ENCODE data around the gene GNB1.
A peak's percentile ranks its signal among the peaks of the same experiment; 100 is the strongest.
"Not testable (repeated sequence)": the region's sequence is repeated elsewhere in the genome, so short reads cannot be mapped to it uniquely, and the experiment has no call there.

GNB1 gene

GRCh38 chr1:1890506-1891348, at the start of gene GNB1:
TSS of gene GNB1 (minus strand) at chr1:1891087. CDS start at chr1:1825453, 65,634 bp downstream.
- DNase-seq: peak; percentile 83 to 86

DNA sequence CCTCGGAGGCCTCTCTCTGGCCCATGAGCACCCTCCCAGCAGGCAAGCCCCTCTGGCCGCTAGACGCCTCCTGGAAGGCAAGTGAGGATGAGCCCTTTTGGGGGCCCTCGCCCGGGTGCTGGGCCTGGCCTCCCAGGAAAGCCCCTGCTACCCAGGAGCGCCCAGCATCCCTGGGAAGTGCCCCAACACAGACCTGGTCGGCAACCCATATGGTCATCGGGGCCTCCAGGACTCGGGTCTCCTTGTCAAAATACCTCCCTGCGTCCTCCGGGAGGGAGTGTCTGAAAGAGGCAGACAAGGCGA, 49.2 kb upstream of the GNB1 start:
- DNase-seq: no peak

DNA sequence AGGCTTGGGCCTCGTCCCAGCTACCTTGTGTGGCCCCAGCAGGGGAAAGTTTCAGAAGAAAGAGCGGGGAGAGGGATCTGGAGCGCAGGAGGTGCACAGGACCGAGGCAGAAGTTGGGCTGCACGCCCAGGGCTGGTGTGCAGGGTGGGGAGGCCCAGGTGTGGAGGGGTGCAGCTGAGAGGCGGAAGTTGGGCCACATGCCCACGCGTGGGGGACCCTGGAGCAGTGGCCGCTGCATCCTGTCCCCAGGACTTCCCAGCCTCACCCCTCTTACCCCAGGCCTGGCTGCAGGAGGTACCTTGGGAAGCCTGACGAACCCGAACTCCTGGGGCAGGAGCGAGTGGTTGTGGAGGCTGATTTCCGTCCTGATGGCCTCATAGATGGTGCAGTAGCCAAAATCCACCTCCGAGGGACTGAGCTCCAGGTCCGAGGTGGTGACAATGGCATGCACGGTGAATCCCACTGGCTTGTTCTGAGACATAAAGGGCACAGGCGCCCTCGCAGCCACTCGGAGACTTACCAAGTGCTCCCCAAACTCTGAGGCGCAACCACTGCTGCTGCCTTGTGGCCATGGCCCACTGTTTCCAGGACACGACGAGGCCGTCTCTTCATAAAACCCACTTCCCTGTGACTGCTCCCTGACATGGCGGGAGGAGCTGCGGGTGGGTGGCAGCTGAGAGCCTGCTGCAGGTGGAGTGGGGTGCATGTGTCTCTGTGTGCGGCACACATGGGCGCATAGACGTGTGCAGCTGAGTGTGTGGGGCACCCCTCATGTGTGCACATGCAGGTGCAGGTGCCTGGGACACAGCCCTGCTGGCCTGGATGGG, 48.6 kb upstream of the GNB1 start:
- DNase-seq: no peak

DNA sequence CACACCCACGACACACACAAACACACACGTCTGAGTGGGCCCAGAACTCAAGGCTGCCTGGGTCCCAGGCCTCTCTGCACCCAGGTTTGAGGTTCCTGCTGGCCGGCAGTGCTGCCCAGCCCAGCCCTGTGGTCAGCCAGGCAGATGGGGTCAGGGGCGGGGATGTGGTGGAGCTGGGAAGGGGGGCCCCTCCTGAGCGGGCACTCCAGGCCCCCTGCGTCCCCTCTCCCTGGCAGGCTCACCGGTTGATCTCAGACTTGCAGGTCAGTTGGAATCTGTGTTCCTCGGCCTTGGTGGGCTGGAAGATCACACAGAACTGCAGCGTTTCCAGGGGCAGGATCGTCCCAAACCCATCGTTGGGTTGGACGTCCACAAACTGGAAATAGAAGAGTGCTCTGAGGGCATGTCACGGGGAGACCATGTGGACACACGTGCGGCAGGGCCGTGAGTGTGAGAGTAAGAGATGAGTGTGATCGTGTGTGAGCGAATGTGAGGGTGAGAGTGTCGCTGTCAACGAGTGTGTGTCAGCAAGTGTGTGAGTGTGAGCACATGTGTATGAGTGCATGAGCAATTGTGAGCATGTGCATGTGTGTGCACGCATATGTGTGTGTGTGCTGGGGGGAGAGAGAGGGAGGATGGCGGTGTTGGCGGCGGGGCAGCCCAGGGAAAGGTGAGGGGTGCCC, 47.9 kb upstream of the GNB1 start:
- no peak for DNase-seq

DNA sequence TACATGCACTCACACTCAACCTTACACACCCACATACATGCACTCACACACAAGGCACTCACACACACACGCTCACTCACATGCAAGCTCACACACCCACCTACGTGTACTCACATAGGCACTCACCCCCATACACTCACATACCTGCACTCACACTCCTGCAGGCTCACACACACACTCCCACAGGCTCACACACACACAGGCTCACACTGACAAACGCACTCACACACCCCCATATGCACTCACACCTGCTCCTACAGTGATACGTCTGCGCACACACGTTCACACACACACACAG, 47.3 kb upstream of the GNB1 start:
- DNase-seq: no peak

DNA sequence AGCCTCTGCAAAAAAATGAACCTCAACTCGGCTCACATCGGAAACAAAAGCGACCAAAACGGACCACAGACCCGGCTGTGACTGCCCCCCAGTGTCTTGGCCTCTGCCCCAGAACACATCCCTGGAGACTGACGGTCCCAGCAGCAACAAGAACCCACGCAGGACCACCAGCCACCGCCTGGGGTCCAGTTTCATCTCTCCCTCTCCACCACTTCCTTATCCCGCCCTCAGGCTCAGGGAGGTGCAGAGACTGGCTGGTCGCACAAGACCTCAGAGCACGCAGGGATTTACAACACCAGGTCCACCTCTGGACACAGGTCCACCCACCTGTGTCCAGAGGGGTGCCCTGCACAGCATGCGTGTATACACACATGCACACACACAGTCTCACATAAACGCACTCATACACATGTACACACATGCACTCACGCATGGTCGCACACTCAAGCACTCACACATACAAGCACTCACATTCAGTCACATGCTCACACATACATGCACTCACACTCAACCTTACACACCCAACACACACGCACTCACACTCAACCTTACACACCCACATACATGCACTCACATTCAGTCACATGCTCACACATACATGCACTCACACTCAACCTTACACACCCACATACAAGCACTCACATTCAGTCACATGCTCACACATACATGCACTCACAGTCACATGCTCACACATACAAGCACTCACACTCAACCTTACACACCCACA, 46.8 kb upstream of the GNB1 start:
- DNase-seq: no peak

GRCh38 chr1:1937061-1937460, 46.2 kb upstream of the GNB1 start:
- no peak for DNase-seq

DNA sequence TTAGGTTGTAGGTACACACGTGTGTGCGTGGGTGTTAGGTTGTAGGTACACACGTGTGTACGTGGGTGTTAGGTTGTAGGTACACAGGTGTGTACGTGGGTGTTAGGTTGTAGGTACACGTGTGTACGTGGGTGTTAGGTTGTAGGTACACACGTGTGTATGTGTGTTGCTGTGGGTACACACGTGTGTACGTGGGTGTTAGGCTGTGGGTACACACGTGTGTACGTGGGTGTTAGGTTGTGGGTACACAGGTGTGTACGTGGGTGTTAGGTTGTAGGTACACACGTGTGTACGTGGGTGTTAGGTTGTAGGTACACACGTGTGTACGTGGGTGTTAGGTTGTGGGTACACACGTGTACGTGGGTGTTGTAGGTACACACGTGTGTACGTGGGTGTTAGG, 44.0 kb upstream of the GNB1 start:
- DNase-seq: not testable (repeated sequence)

- no peak for DNase-seq
These were observed 39.0 kb upstream of the GNB1 start for GRCh38 chr1:1929639-1930545.

GRCh38 chr1:1929102-1929638, 38.3 kb upstream of the GNB1 start:
- no peak for DNase-seq

DNA sequence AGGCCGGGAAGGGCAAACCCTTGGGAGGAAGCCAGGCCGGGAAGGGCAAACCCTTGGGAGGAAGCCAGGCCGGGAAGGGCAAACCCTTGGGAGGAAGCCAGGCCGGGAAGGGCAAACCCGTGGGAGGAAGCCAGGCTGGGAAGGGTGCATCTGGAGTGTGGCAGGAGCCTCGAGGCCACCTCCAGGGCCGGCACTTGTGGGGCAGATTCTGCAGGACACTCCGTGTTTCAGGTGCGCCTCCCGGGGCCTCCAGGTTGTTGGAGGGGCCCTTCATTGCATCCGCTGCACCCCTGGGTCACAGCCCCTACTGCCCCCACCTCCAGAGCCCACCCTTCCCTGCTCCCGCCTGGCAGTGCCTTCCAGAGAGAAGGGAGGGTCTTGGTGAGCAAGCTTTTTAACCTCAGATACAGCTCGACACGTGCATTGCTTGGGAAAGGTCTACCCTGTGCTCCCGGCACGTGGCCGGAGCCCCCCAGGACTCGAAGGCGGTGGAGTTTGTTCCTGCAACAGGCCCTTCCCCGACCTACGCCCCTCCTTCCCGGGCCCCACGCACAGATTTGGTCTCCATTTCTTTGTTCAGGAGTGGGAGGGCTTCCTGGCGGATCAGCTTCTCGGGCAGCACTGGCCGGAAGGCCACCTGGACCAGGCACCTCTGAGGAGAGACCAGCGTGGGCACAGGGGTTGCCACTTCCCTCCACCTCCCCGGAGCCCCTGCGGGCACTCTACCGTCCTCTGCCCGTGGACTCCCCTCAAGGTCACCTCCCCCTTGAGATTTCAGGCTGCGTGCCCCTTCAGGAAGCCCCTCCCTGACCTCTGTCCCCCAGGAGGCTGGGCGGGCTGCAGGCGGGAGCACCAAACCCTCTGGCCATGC, 37.6 kb upstream of the GNB1 start:
- no peak for DNase-seq

- no peak for DNase-seq
These were observed 36.9 kb upstream of the GNB1 start for GRCh38 chr1:1927751-1928150.

- no peak for DNase-seq
These were observed 36.2 kb upstream of the GNB1 start for GRCh38 chr1:1926886-1927660.

DNA sequence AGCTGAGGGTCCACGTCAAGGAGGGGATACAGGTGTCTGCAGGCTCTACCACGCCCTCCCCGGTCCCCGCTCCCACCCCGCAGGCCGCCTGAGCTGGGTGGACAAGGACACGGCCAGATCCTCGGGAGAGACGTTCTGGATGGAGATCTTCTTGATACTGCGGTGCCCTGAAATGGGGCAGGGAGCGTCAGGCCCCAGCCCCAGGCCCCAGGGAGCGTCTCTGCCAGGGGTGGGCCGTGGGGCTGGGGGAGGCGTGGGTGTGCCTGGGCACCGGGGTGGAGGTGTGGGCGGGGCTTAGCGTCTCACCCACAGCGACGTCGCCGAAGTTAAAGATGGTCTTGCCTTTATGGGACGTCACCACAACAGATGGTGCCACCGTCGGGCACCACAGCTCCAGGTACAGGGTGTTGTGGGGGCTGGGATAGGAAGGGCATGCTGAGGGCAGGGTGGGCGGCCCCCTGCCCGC, 35.5 kb upstream of the GNB1 start:
- DNase-seq: no peak

- no peak for DNase-seq
These were observed 34.8 kb upstream of the GNB1 start for GRCh38 chr1:1925437-1926345.

DNA sequence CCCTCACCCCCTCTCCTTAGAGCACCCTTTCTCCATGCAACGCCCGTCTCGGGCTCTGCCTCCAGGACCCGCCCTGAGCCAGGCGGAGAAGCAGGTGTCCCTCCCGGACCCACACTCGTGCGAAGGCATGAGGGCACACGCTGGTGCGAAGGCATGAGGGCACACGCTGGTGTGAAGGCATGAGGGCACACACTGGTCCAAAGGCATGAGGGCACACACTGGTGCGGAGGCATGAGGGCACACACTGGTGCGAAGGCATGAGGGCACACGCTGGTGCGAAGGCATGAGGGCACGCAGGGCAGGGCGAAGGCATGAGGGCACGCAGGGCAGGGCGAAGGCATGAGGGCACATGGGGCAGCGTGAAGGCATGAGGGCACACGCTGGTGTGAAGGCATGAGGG, 34.0 kb upstream of the GNB1 start:
- DNase-seq: no peak

DNA sequence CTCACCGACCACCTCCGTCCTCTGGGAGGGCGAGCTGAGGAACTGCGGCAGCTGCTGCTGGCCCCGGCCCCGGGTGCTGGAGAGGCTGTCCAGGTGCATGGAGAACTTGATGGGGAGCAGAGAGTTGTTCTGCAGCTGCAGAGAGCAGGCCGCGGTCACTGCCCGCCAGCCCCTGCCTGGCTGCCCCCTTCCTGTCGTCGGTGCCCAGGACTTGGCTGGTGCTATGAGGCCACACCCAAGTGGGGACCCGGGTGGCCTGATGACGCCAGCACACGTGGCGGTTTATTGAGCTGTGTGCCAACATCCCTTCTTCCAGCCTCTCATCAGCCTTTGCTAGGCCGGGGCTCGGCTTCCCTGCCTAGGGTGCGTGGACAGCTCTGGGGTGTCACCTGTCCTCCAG, 33.5 kb upstream of the GNB1 start:
- no peak for DNase-seq

DNA sequence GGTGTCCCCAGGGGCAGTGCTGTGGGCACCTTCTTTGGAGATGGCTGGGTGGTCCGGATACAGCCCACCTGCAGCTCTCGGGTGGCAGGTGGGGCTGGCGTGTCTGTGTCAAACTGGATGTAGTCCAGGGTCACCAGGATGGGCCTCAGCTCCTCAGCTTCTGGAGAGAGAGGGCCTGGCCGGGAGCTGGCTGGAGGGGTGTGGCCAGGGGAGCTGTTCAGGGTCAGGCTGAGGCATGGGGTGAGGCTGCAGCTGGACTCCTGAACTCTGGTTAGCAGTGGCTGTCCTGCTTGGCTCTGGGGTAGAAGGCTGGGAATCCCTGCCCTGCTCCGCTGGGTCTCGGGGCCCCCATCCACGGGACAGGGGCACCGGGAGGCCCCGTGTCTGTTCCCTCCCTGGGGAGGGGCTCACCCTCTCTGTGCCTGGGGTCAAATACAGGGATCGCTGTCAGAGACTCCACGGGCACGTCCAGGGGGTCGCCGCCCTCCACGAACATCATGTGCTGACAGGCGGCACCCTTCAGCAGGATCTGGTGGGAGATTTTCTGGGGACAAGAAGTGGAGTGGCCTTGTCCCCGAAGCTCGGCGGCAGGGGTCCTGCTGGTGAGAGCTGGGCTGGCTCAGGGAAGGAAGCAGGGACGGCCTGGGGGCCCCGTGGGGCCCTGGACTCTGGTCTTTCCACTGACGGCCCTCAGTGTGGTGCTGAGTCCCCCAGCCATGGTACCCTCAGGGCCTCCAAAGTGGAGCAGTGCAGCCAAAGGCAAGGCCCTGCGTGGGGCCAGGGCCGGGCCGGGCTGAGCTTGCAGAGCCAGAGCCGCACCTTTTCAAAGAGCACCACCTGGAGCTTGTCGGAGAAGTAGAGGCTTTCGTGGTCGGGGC, 32.3 kb upstream of the GNB1 start:
- DNase-seq: no peak

All from stimulated activated CD4-positive, alpha-beta T cell treated with anti-CD3 and anti-CD28 coated beads, Interleukin-4, amount 100 ng/mL, for 4 hours (primary cell).